ENCODE data around the gene TRIM31.

Gene TRIM31, protein sequence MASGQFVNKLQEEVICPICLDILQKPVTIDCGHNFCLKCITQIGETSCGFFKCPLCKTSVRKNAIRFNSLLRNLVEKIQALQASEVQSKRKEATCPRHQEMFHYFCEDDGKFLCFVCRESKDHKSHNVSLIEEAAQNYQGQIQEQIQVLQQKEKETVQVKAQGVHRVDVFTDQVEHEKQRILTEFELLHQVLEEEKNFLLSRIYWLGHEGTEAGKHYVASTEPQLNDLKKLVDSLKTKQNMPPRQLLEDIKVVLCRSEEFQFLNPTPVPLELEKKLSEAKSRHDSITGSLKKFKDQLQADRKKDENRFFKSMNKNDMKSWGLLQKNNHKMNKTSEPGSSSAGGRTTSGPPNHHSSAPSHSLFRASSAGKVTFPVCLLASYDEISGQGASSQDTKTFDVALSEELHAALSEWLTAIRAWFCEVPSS

GRCh38 chr6:30113003-30113759 is at the start of gene TRIM31:
Gene TRIM31 (minus strand): TSS chr6:30113090. CDS start chr6:30112805, 285 bp downstream.
- H3K4me3 ChIP-seq (ENCODE audit: low read depth, low read length): no peak within 1 kb of the TSS
- TF ChIP-seq, protein P1, sequence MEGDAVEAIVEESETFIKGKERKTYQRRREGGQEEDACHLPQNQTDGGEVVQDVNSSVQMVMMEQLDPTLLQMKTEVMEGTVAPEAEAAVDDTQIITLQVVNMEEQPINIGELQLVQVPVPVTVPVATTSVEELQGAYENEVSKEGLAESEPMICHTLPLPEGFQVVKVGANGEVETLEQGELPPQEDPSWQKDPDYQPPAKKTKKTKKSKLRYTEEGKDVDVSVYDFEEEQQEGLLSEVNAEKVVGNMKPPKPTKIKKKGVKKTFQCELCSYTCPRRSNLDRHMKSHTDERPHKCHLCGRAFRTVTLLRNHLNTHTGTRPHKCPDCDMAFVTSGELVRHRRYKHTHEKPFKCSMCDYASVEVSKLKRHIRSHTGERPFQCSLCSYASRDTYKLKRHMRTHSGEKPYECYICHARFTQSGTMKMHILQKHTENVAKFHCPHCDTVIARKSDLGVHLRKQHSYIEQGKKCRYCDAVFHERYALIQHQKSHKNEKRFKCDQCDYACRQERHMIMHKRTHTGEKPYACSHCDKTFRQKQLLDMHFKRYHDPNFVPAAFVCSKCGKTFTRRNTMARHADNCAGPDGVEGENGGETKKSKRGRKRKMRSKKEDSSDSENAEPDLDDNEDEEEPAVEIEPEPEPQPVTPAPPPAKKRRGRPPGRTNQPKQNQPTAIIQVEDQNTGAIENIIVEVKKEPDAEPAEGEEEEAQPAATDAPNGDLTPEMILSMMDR (conservative IDR thresholded peaks at IDR 0.05; ENCODE audit: low read depth, low read length): no peak
- DNase-seq (ENCODE audit: low read depth): no peak

- H3K4me3 ChIP-seq (ENCODE audit: low read depth, low read length): no peak overlapping the region
Measured at GRCh38 chr6:30162265-30163089, 49.6 kb upstream of the TRIM31 start.

DNA sequence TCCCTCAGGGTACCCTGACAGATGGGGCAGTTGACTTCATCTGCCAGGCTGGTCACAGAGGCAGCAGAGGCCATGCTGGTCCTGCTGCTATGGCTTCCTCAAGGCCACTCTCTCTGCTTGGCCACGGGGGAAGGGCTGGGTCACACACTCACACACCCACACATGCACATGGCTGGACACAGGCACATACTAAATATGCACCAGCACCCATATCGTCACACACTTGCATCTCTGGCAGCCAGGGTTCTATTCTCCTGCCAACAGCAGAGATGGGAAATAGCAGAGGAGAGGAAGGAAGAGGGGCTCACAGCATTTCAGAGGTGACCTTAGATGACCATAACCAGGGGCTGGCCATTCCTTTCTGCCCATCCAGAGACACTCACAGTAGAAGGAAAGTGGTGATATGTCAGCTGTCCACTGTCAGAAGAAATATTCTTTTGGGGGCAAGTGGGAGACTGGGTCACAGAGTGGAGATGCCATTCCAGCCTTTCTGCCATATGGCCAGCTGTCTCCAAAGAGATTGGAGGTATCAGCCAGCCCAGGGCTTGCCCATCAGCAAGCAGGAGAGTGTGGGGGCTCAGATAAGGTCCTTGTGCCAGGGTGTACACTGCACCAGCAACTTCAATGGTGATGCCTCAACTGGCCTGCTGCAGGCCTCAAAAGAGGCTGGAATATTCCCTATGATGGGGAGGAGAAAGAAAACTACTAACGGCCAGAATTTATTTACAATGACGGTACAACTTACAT is 48.1 kb upstream of the TRIM31 start, which contains the start of gene TRIM10:
Gene TRIM10 (minus strand): TSS at position 427 of the 747 bp plus-strand sequence. CDS start 353 bp downstream, at position 74.
- TF ChIP-seq, protein P1 (conservative IDR thresholded peaks at IDR 0.05; ENCODE audit: low read depth, low read length): no peak
- no peak for DNase-seq (ENCODE audit: low read depth)
- H3K4me3 ChIP-seq (ENCODE audit: low read depth, low read length): no peak within 1 kb of the TSS

More at GRCh38 chr6:30162265-30163089, 49.6 kb upstream of the TRIM31 start:
- TF ChIP-seq, protein P1 (conservative IDR thresholded peaks at IDR 0.05; ENCODE audit: low read depth, low read length): no peak
- DNase-seq (ENCODE audit: low read depth): no peak

DNA sequence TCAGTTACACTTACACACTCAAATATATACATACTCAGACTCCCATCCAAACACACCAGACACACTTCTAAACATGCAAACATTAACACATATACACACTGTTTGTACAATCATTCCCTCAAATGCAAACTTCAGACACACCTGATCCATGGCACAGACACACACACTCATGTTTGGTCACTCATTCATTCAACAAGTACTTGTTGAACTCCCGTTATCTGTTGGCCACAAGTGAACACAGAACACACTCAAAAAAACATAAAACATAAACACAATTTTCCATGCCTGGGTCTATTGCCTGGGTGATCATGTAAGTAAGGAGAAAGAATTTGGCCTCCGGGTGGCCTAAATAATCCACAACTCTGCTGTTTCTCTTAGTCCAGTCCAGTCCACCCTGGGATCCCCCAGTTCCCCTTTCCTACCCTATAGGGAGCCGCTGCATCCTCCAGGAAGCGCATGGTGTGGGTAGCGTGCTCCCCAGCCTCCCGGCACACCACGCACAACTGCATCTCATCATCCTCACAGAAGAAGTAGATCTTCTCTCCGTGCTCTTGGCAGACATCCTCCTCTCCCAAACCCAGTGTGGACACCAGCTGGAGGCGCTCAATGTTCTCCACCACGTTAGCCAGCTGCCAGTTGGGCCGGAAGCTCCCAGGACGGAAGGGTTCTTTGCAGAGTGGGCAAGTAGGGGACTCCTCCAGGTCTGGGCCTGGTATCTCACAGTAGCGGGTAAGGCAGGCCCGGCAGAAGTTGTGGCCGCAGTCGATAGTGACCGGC is 47.3 kb upstream of the TRIM31 start:
- TF ChIP-seq, protein P1 (conservative IDR thresholded peaks at IDR 0.05; ENCODE audit: low read depth, low read length): no peak
- no peak overlapping the region for H3K4me3 ChIP-seq (ENCODE audit: low read depth, low read length)
- DNase-seq (ENCODE audit: low read depth): no peak

DNA sequence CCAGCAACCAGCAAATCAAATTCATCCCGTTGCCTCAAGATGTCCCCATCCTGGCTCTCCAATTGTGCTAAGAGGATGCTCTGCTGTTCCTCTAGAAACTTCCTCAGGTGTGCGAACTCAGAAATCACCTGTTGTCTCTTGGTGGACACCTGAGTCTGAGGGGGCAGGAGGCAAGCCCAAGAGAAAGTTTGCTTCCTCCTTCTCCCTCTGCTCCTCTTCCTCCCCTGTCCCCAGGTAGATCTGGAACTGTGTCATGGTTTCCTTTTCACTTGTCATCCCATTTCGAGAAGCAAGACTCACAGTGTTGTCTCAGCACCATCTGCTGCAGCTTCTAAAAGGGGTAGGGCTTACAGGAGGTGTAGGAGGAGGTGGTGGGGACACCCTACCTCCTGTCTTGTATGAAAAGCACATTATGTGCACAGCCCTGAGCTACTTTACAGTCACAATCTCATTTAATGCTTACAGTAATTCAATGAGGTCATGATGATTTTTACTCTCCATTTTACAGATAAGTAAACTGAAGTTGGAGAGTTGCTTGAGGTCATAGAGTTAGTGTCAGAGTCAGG is 45.7 kb upstream of the TRIM31 start:
- no peak for DNase-seq (ENCODE audit: low read depth)
- TF ChIP-seq, protein P1 (conservative IDR thresholded peaks at IDR 0.05; ENCODE audit: low read depth, low read length): no peak
- no peak overlapping the region for H3K4me3 ChIP-seq (ENCODE audit: low read depth, low read length)

Data from choroid plexus epithelial cell (primary cell).